ENCODE results near the gene ZC3H4.
"Not testable (repeated sequence)": the region's sequence is repeated elsewhere in the genome, so short reads cannot be mapped to it uniquely, and the experiment has no call there.

ZC3H4 gene

DNA sequence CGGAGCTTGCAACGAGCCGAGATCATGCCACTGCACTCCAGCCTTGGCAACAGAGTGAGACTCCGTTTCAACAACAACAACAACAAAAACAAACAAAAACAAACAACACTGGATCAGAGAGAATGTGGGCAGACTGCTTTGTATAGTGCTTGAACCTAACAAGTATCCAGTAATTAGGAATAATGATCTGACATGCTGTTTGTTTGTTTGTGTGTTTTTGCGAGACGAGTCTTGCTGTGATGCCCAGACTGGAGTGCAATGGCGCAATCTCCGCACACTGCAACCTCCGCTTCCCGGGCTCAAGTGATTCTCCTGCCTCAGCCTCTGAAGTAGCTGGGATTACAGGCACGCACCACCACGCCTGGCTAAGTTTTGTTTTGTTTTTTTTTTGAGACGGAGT, 31.1 kb upstream of the ZC3H4 start:
- Mint-ChIP-seq H3K9me3 (no peaks in the 10 kb centered on the region), H3K4me3 (no peak overlapping the region), H3K27me3 (no peaks in the 10 kb centered on the region), H3K36me3 (ENCODE audit: low read depth) (peaks cover 62% of the 10 kb centered on the region), H3K4me1 (ENCODE audit: low read depth) (peaks cover 61% of the 10 kb centered on the region), H3K27ac (no peak overlapping the region)

GRCh38 chr19:47143322-47144073, 29.9 kb upstream of the ZC3H4 start:
- Mint-ChIP-seq H3K36me3 (ENCODE audit: low read depth) (peaks cover 67% of the 10 kb centered on the region), H3K27me3 (no peaks in the 10 kb centered on the region), H3K27ac (peak overlapping the region; percentile 3), H3K4me1 (ENCODE audit: low read depth) (peaks cover 58% of the 10 kb centered on the region), H3K4me3 (no peak overlapping the region), H3K9me3 (no peaks in the 10 kb centered on the region)

- H3K4me1 Mint-ChIP-seq (ENCODE audit: low read depth): peaks cover 54% of the 10 kb centered on the region
- H3K4me3 Mint-ChIP-seq: no peak overlapping the region
- H3K27ac Mint-ChIP-seq: peak overlapping the region; percentile 4
- peaks cover 66% of the 10 kb centered on the region for H3K36me3 Mint-ChIP-seq (ENCODE audit: low read depth)
- H3K27me3 Mint-ChIP-seq: no peaks in the 10 kb centered on the region
- H3K9me3 Mint-ChIP-seq: no peaks in the 10 kb centered on the region
Observed at GRCh38 chr19:47142779-47143178, 29.2 kb upstream of the ZC3H4 start.

DNA sequence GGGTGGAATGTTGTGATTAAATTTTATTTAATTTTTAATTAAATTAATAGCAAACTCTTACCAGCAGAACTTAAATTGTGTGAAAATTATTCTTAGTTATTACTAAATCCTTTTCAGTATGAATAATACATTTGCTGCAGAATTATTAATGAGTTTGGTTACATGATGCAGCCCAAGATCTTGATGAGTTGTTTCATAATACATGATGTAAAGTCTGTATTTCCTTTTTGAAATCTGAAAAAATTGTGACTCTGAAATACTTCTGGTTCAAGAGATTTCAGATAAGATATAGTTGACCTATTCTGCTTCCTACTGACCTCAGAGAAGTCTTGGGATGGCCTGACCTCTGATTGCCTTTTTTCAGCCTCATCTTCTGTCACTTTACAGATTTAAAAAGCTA, 28.1 kb upstream of the ZC3H4 start:
- peaks cover 46% of the 10 kb centered on the region for H3K4me1 Mint-ChIP-seq (ENCODE audit: low read depth)
- no peaks in the 10 kb centered on the region for H3K27me3 Mint-ChIP-seq
- peaks cover 65% of the 10 kb centered on the region for H3K36me3 Mint-ChIP-seq (ENCODE audit: low read depth)
- H3K9me3 Mint-ChIP-seq: no peaks in the 10 kb centered on the region
- H3K4me3 Mint-ChIP-seq: no peak overlapping the region
- no peak overlapping the region for H3K27ac Mint-ChIP-seq

- not testable (repeated sequence) for H3K4me3 Mint-ChIP-seq, H3K9me3 Mint-ChIP-seq, H3K27me3 Mint-ChIP-seq, H3K27ac Mint-ChIP-seq
- Mint-ChIP-seq H3K4me1 (ENCODE audit: low read depth) (peaks cover 42% of the 10 kb centered on the region), H3K36me3 (ENCODE audit: low read depth) (peaks cover 62% of the 10 kb centered on the region)
Observed at GRCh38 chr19:47141252-47141651, 27.7 kb upstream of the ZC3H4 start.

DNA sequence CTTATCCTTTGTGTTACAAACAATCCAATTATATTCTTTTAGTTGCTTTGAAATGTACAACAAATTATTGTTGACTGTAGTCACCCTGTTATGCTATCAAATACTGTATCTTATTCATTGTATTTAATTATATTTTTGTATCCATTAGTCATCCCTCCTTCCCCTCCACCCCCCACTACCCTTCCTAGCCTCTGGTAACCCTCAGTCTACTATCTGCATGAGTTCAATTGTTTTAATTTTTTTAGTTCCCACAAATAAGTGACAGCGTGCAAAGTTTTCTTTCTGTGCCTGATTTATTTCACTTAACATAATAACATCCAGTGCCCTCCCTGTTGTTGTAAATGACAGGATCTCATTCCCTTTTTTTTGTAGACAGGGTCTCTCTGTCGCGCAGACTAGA, 21.6 kb upstream of the ZC3H4 start:
- no peak overlapping the region for H3K4me3 Mint-ChIP-seq
- peaks cover 75% of the 10 kb centered on the region for H3K36me3 Mint-ChIP-seq (ENCODE audit: low read depth)
- peaks cover 63% of the 10 kb centered on the region for H3K4me1 Mint-ChIP-seq (ENCODE audit: low read depth)
- peaks cover 4% of the 10 kb centered on the region for H3K9me3 Mint-ChIP-seq
- no peaks in the 10 kb centered on the region for H3K27me3 Mint-ChIP-seq
- no peak overlapping the region for H3K27ac Mint-ChIP-seq

DNA sequence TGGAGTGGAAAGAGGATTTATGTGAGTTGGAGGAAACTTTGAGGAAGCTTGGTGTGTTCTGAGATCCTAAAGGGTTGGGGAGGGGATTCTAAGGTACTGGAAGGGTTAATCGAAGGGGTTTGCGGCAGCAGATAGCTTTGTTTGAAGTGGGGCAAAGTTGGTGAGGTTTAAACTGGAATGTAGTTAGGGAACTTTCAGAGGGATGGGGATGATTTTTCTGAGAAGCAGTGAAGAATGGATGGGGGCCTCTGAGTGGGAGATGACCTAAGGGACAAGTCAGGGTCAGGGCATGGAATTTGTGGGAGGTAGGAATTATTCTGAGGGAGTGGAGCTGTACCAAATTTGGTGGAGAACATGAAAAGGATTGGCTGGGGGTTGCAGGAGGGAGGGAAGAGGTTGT, 21.0 kb upstream of the ZC3H4 start:
- H3K9me3 Mint-ChIP-seq: peaks cover 4% of the 10 kb centered on the region
- peaks cover 81% of the 10 kb centered on the region for H3K36me3 Mint-ChIP-seq (ENCODE audit: low read depth)
- H3K27ac Mint-ChIP-seq: peak overlapping the region; percentile 38
- peaks cover 69% of the 10 kb centered on the region for H3K4me1 Mint-ChIP-seq (ENCODE audit: low read depth)
- no peaks in the 10 kb centered on the region for H3K27me3 Mint-ChIP-seq
- H3K4me3 Mint-ChIP-seq: peak overlapping the region; percentile 24

DNA sequence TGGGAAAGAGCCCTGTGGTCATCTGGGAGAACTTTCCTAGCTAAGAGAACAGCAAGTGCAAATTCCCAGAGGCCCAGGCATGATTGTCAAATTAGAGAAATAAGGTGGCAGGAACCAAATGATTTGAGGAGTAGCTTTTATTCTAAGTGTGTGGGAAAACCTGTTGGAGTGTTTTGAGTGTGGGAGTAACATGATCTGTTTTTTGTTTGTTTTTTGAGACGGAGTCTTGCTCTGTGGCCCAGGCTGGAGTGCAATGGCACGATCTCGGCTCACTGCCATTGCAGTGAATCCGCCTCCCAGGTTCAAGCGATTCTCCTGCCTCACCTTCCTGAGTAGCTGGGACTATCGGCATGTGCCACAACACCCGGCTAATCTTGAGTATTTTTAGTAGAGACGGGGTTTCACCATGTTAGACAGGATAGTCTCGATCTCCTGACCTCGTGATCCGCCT, 19.5 kb upstream of the ZC3H4 start:
- Mint-ChIP-seq H3K4me1 (ENCODE audit: low read depth) (peaks cover 64% of the 10 kb centered on the region), H3K36me3 (ENCODE audit: low read depth) (peaks cover 71% of the 10 kb centered on the region), H3K27me3 (no peaks in the 10 kb centered on the region), H3K4me3 (peak overlapping the region; percentile 97), H3K27ac (peak overlapping the region; percentile 53), H3K9me3 (peaks cover 4% of the 10 kb centered on the region)

DNA sequence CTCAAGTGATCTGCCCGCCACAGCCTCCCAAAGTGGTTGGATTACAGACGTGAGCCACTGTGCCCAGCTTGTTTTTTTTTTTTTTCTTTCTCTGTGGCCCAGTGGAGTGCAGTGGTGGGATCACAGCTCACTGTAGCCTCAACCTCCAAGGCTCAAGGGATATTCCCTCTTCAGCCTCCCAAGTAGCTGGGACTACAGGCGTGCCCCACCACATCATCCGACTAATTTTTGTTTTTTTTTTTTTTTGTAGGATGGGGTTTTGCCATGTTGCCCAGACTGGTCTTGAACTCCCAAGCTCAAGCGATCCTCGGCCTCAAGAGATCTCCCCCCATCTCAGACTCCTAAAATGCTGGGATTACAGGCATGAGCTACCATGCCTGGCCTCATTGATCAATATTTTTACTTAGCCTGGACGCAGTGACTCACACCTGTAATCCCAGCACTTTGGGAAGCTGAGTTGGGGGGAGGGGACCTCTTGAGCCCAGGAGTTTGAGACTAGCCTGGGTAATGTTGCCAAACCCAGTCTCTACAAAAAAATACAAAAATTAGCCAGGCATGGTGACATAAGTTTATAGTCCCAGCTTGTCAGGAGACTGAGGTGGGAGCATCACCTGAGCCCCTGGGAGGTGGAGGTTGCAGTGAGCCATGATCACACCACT, 18.7 kb upstream of the ZC3H4 start:
- H3K9me3 Mint-ChIP-seq: peaks cover 4% of the 10 kb centered on the region
- H3K4me1 Mint-ChIP-seq (ENCODE audit: low read depth): peaks cover 64% of the 10 kb centered on the region
- H3K27me3 Mint-ChIP-seq: no peaks in the 10 kb centered on the region
- H3K4me3 Mint-ChIP-seq: peak overlapping the region; percentile 97
- peak overlapping the region; percentile 97 for H3K27ac Mint-ChIP-seq
- H3K36me3 Mint-ChIP-seq (ENCODE audit: low read depth): peaks cover 76% of the 10 kb centered on the region

GRCh38 chr19:47130589-47131227, 17.1 kb upstream of the ZC3H4 start, which contains the start of gene SAE1:
TSS of gene SAE1 (plus strand) at chr19:47130835. CDS start at chr19:47130931, 96 bp downstream.
- peaks cover 4% of the 10 kb centered on the region for H3K9me3 Mint-ChIP-seq
- peak within 1 kb of the TSS; percentile 97 for H3K27ac Mint-ChIP-seq
- H3K4me1 Mint-ChIP-seq (ENCODE audit: low read depth): peaks cover 60% of the 10 kb centered on the region
- H3K36me3 Mint-ChIP-seq (ENCODE audit: low read depth): peaks cover 72% of the 10 kb centered on the region
- H3K27me3 Mint-ChIP-seq: no peaks in the 10 kb centered on the region
- H3K4me3 Mint-ChIP-seq: peak within 1 kb of the TSS; percentile 97

- H3K9me3 Mint-ChIP-seq: peaks cover 4% of the 10 kb centered on the region
- peaks cover 73% of the 10 kb centered on the region for H3K36me3 Mint-ChIP-seq (ENCODE audit: low read depth)
- H3K4me3 Mint-ChIP-seq: peak overlapping the region; percentile 97
- H3K4me1 Mint-ChIP-seq (ENCODE audit: low read depth): peaks cover 57% of the 10 kb centered on the region
- no peaks in the 10 kb centered on the region for H3K27me3 Mint-ChIP-seq
- H3K27ac Mint-ChIP-seq: peak overlapping the region; percentile 97
Observed at GRCh38 chr19:47130120-47130588, 16.6 kb upstream of the ZC3H4 start.

DNA sequence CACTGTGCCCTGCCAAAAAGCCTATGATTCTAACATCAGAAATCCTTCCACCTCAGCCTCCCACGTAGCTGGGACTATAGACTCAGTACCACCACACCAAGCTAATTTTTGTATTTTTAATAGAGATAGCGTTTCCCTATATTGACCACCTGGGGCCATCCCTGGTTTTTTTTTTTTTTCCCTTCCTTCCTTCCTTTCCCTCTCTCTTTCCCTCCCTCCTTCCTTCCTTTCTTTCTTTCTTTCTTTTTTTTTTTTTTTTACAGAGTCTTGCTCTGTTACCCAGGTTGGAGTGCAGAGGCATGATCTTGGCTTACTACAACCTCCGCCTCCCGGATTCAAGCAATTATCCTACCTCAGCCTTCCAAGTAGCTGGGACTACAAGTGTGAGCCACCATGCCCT, 16.0 kb upstream of the ZC3H4 start:
- Mint-ChIP-seq H3K4me1 (ENCODE audit: low read depth) (peaks cover 57% of the 10 kb centered on the region), H3K36me3 (ENCODE audit: low read depth) (peaks cover 72% of the 10 kb centered on the region), H3K4me3 (no peak overlapping the region), H3K27ac (peak overlapping the region; percentile 97), H3K27me3 (no peaks in the 10 kb centered on the region), H3K9me3 (peaks cover 4% of the 10 kb centered on the region)

- H3K4me1 Mint-ChIP-seq (ENCODE audit: low read depth): peaks cover 17% of the 10 kb centered on the region
- H3K4me3 Mint-ChIP-seq: no peak overlapping the region
Observed at GRCh38 chr19:47125669-47125938, 12.0 kb upstream of the ZC3H4 start.

DNA sequence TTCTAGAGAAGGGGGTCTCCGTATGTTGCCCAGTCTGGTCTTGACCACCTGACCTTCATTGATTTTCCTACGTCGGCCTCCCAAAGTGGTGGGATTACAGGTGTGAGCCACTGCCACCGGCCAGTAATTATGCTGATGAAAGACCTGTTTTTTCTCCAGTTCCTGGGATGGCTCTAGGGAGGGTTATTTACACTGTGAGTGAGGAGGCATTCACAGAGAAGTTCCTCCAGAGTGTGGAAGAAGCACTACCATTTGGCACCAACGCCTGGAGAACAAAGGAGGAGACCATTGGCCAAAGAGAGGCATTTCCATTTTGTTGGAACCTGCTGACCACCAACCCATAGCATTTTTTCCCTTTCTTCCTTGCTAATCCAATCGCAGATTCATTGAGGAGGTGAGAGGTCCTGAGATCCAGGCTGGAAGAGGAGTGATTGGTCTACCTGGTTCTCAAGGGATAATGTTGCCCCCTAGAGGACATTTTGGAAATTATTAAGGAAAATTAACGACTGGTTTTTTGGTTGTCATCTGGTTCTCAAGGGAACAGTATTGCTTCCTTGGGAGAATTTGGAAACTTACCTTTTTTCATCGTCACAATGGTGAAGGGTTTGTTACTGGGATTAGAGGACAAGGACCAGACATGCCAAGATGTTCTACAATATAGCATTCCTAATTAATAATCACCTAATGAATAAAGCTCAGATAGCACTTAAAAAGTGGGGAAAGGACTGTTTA, 11.5 kb upstream of the ZC3H4 start:
- Mint-ChIP-seq H3K27me3 (no peaks in the 10 kb centered on the region), H3K27ac (no peak overlapping the region), H3K4me3 (no peak overlapping the region), H3K9me3 (no peaks in the 10 kb centered on the region), H3K4me1 (ENCODE audit: low read depth) (peaks cover 12% of the 10 kb centered on the region), H3K36me3 (ENCODE audit: low read depth) (peaks cover 29% of the 10 kb centered on the region)

More at GRCh38 chr19:47125669-47125938, 12.0 kb upstream of the ZC3H4 start:
- peaks cover 4% of the 10 kb centered on the region for H3K9me3 Mint-ChIP-seq
- no peak overlapping the region for H3K27ac Mint-ChIP-seq
- no peaks in the 10 kb centered on the region for H3K27me3 Mint-ChIP-seq
- peaks cover 34% of the 10 kb centered on the region for H3K36me3 Mint-ChIP-seq (ENCODE audit: low read depth)

- Mint-ChIP-seq H3K4me3 (no peak overlapping the region), H3K9me3 (no peaks in the 10 kb centered on the region), H3K27ac (no peak overlapping the region), H3K27me3 (no peaks in the 10 kb centered on the region), H3K36me3 (ENCODE audit: low read depth) (peaks cover 20% of the 10 kb centered on the region), H3K4me1 (ENCODE audit: low read depth) (peaks cover 7% of the 10 kb centered on the region)
Observed at GRCh38 chr19:47123406-47123805, 9.8 kb upstream of the ZC3H4 start.
